ENCODE measurements around the gene POU6F2.
"Not testable (repeated sequence)": the region's sequence is repeated elsewhere in the genome, so short reads cannot be mapped to it uniquely, and the experiment has no call there.

POU6F2 gene

GRCh38 chr7:39187130-39187529 lies 209.4 kb downstream of the POU6F2 start:
- no peak for DNase-seq (ENCODE audit: low read depth)

GRCh38 chr7:39192476-39192875 lies 214.8 kb downstream of the POU6F2 start:
- DNase-seq (ENCODE audit: low read depth): no peak

- DNase-seq (ENCODE audit: low read depth): not testable (repeated sequence)
These were observed 216.7 kb downstream of the POU6F2 start for GRCh38 chr7:39194388-39194787.

- DNase-seq (ENCODE audit: low read depth): no peak
These were observed 218.3 kb downstream of the POU6F2 start for GRCh38 chr7:39195967-39196366.

- no peak for DNase-seq (ENCODE audit: low read depth)
These were observed 220.1 kb downstream of the POU6F2 start for GRCh38 chr7:39197831-39198230.

- no peak for DNase-seq (ENCODE audit: low read depth)
These were observed 220.8 kb downstream of the POU6F2 start for GRCh38 chr7:39198556-39198955.

- DNase-seq (ENCODE audit: low read depth): no peak
These were observed 221.3 kb downstream of the POU6F2 start for GRCh38 chr7:39199006-39199405.

- no peak for DNase-seq (ENCODE audit: low read depth)
These were observed 222.2 kb downstream of the POU6F2 start for GRCh38 chr7:39199951-39200350.

GRCh38 chr7:39202041-39202440 lies 224.3 kb downstream of the POU6F2 start:
- DNase-seq (ENCODE audit: low read depth): no peak

GRCh38 chr7:39210362-39210761 lies 232.7 kb downstream of the POU6F2 start:
- DNase-seq (ENCODE audit: low read depth): no peak

GRCh38 chr7:39211581-39211980 lies 233.9 kb downstream of the POU6F2 start:
- DNase-seq (ENCODE audit: low read depth): no peak

GRCh38 chr7:39212876-39213275 lies 235.2 kb downstream of the POU6F2 start:
- DNase-seq (ENCODE audit: low read depth): no peak

GRCh38 chr7:39217783-39218182 lies 240.1 kb downstream of the POU6F2 start:
- DNase-seq (ENCODE audit: low read depth): no peak

GRCh38 chr7:39219869-39220268 lies 242.2 kb downstream of the POU6F2 start:
- DNase-seq (ENCODE audit: low read depth): no peak

GRCh38 chr7:39221901-39222300 lies 244.2 kb downstream of the POU6F2 start:
- DNase-seq (ENCODE audit: low read depth): no peak

GRCh38 chr7:39228946-39229345 lies 251.2 kb downstream of the POU6F2 start:
- no peak for DNase-seq (ENCODE audit: low read depth)

GRCh38 chr7:39233851-39234529 lies 256.3 kb downstream of the POU6F2 start:
- DNase-seq (ENCODE audit: low read depth): no peak

GRCh38 chr7:39238234-39238869 lies 260.6 kb downstream of the POU6F2 start:
- DNase-seq (ENCODE audit: low read depth): no peak

- no peak for DNase-seq (ENCODE audit: low read depth)
These were observed 263.2 kb downstream of the POU6F2 start for GRCh38 chr7:39240864-39241263.

GRCh38 chr7:39247576-39247975 lies 269.9 kb downstream of the POU6F2 start:
- DNase-seq (ENCODE audit: low read depth): no peak

- DNase-seq (ENCODE audit: low read depth): no peak
These were observed 270.5 kb downstream of the POU6F2 start for GRCh38 chr7:39248041-39248691.

GRCh38 chr7:39248692-39249090 lies 271.0 kb downstream of the POU6F2 start:
- DNase-seq (ENCODE audit: low read depth): no peak

GRCh38 chr7:39249635-39250152 lies 272.0 kb downstream of the POU6F2 start:
- DNase-seq (ENCODE audit: low read depth): no peak

All from CMK (cell line).